ENCODE measurements around the gene DNAH10.
"Not testable (repeated sequence)": the region's sequence is repeated elsewhere in the genome, so short reads cannot be mapped to it uniquely, and the experiment has no call there.

Gene DNAH10

DNA sequence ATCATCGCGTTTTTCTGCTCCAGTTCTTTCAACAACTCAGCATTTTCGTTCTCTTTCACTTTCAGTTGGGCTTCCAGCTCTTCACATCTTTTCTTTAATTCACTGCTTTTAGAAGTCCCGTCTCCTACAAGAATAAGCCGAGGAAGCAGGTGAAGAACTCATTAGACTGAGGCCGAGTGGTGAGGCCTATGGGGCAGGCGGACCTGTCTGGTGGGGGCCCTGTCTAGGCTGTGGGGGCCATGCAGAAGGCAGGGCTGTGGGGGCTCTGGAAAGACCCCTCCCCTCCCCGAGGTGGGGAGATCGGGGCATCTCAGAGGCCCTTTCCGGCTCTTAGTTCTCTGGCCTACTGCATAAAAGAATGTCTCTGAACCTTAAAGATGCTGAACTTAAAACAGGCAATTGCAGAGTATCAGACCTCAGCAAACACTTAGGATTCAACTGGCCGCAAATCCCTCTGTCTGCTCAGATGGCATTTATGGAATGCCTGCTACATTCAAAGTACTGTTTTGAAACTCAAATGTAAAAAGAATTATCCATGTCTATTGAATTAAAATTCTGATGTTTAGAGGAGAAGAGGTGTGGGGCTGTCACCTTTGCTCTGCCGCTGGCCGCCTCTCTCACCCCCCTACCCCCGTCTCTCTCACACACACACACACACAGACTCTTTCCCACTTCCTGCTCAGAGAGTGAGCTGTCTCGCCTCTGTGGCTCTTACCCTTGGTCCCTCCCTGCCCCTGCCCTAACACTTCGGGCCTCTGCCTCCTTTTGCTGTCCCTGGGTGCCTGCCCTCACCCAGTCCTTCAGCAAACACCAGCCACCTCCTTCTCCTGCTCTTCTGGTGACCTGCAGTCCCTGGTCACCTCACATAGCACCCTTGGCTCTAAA lies 175.8 kb downstream of the DNAH10 start:
- no peak for DNase-seq

DNA sequence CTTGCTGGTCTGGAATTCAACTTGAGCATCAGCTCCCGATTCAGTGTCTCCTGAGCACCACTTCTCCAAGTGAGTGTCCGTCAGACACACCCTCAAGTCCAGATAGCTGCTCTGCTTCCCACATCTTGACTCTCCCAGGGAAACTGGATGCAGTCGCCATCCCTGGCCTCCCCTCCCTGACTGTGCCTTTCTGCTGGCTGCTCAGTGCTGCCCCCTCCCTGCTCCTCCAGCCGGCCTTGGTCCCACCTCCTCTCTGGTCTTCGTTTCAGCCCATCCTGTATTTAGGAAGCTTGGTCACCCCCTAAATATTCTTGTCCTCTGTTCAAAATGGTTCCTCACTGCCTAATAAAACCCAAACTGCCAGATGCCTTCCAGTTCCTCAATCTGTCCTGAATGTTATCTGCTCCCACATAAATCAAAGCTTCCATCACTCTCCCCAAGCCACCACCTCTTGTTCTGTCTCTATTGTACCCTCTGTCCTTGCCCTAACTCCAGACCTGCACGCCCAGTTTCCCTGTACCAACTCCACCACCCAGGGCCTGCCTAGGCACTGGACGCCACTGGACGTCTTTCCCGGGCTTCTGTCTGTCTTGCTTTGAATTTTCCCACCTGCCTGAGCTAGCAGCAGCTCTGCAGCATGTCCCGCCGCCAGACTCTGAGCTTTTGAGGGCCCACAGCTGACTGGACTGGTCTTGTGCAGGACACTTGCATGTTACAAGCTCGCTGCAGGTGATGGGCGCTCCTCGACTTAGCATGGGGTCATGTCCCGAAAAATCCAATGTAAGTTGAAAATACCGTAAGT lies 176.8 kb downstream of the DNAH10 start:
- DNase-seq = no peak

DNA sequence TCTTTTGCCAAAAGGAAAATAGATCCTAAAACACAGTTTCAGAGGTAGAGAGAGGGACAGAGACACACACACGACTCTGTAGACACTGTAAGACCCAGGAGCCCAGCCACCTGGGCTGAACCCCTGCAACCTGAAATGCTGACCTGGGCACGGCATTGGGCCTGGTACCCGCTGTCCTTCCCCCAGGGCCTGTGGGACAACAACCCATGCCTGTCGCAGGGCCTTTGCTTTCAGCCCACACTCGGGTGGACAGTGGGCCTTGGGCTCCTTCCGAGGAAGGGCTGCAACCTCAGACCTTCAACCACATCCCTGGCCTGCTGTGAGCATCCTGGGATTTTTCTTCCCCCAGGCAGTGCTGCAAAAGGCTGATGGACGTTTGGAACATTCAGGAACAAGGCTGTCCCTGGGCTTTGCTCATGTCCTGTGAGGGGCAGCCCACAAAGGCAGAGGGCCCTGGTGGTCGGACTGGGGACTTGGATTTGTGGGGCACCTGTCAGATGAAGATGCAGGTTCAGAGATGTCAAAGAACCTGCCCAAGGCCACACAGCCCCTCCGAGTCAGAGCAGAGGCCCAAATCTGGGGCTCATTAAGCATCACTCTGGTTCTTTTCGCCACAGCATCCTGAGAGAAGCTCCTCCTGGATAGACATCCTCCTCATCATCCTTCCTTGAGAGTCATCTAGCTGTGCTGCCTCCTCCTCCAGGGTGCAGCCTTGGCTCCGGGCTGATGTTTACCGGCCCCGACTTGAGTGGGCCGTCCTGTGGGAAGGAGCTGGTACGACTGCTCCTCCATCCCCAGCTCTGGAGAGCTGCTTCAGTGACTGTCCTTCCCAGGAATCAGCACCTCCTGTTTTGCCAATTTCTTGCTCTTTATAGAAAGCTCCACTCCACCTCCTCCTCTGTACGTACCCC lies 177.9 kb downstream of the DNAH10 start:
- DNase-seq = no peak

DNA sequence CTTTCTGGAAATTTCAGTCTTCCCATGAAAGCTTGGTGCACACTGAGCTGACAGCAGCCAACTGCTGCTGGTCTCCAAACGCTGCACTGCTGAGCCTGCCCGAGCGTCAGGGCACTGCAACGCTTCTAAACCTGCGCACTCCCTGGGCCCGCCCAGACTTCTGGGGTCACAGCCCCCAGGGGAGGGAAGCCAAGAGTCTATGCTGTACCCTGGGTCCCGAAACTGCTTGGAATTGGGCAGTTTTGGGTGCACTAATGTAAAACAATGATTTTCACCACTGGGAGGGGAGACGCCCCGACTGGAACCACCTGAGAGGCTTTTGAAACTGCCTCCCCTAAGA lies 178.5 kb downstream of the DNAH10 start:
- no peak for DNase-seq

DNA sequence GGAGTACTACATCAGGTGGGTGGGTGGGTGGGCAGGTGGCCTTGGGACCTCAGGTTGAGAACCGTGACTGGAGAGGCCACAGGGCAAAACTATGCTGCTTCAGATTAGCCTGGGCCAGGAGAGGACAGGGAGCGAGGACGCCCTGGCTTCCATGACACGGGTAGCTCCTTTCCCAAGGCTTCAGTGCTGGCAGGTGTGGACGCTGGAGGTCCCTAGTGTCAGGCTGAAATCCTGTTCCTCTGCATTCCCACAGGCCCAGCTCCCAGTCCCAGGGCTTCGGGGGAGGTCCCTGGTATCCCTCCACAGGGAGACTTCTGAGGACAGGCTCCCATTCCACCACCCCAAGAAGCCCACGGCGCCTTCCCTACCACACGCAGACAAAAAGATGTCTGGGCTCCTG lies 178.9 kb downstream of the DNAH10 start:
- no peak for DNase-seq

DNA sequence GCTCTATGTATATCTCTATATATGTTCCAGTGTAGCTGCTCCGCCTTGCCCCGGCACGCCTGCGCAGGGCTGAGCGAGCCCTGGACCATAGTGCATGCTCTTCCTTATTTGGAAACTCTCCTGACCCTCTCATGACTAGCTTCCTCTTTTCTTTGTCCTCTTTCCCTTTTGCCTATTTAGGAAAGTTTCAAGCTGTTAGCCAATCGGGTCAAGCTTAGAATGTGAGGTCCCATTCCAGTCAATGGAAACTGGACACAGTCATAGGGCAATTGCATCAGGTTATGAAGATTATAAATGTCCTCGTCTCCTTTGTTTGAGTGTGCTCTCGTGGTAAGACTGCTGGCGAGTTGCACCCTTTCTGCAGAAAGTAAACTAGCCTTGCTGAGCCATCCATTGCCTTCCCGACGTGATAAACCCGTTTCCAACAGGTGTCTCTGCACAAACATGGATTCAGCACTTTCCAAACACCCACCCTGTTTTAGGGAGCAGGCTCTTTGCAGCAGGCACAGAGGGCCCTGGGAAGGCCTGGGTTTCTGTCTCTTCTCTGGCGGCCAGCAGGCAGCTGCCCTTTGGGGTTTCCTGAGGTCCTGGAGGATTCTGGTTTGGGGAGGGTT lies 179.6 kb downstream of the DNAH10 start:
- no peak for DNase-seq

DNA sequence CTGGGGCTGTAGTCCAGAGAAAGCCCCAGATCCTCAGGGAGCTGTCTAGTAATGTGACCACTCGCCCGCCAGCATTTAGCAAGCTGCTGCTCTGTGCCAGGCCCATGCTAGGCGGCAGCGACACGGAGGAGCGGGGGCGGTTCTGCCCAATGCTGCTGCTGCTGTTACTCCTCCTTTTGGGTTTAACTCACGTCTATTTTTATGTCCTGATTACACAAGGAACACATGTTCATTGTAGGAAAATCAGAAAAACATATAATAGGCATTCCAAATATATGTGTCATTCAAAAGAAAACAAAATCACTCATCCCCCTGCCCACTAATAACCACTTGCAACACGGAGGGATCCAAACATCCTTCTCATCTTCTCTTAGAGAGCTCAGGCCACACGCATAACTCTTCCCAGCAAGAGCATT lies 180.1 kb downstream of the DNAH10 start:
- DNase-seq = no peak

DNA sequence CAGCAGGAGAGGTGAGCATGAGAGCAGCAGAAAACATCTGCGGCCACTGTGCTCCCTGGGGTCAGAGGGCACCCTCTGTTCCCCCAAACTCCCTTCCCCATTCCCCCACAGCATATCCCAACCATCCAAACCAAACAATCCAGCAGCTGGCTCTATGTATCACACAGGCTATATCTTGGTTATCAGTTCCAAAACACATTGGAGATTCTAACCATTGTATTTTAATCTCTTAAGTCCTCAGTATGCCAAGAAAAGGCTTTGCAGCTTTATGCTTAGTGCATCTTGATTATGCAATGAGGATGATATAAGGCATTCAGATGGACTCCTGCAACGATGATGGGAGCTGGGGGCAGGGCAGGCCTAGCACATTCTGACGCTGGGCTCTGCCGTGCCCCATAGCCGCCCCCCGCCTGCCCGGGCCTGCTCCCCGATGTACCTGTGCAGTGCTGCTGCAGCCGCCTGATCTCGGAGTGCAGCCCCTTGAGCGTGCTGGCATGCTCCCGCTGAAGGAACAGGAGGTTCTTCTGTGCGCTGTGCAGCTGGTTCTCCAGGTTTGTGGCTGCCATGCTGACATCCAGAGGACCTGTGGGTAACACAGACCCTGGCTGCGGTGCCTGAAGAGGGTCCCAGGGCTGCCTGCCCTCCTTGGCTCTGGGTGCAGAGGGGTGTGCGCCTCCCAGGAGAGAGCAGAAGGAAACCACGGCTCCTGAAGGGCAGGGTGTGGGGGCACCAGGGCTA lies 181.0 kb downstream of the DNAH10 start:
- DNase-seq = no peak

DNA sequence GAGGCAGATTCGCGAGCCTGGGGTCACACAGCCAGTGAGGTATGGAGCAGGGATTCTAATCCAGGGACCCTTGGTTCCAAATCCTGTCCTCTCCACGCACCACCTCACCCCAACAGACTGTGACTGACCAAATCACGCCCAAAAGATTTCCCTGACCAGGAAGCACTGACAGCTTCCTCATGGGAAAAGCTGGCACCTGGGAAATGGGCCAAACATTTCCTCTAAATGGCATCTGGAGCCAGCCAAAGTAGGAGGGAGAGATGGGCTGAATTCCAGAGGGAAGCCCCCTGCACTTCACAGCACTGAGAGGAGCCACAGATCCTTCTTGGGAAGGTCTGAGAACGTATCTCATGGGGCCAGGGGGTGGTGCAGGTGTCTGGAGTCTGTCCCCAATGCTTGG lies 181.7 kb downstream of the DNAH10 start:
- no peak for DNase-seq

DNA sequence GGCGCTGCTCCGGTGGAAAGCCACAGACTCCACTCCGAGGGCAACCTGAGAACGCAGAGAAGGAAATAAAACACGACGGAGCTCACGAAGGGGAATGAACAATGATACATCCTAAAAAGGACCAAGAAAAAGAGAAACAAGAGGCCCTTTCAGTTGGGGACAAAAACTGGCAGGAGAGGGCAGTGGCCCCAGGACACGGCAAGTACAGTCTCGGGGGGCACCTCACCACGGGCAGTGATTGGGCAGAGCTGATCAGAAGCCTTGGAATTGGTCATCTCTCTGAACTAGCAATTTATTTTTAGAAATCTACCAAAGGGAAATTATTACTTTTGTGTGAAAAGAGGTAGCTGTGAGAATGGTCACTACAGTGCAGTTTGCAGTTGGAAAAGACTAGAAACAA lies 182.6 kb downstream of the DNAH10 start:
- no peak for DNase-seq

DNA sequence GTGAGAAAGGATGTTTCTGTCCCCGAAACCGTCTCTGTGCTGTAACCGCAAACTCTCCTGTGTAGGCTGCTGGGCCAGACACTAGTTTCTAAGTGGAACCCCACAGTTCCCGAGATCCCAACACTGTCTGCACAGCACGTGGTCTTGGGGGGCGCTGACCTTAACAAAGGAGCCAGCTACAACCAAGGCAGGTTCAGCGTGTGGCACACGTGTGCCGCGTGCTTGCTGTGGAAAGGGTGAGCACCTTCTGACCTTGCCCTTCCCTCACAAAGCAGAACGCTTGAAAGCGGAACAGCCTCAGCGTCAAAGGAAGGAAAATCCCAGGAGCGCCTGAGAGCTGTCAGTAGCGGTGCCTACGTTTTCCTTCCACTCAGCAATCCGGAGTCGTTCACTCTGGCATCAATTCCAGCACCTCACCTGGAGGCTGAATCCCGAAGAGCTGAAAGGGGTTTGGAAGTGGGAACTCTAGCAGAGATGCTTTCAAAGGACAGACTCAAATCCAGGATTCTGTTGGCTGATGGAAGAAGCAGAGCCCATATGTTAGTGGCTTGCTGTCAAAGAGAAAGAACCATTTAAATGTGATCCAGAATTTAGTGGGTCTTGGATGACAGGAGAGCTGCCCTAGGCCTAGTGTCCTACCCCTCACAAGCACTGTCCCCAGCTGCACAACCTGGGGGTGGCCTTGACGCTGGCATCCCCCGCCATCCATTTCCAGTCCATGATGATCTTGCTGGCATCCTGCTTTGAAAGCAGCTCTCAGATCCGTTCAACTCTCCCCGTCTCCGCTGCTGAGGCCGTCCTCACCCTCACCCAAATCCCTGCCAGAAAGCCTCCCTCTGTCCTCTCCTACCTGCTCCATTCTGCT lies 183.4 kb downstream of the DNAH10 start:
- DNase-seq = no peak

DNA sequence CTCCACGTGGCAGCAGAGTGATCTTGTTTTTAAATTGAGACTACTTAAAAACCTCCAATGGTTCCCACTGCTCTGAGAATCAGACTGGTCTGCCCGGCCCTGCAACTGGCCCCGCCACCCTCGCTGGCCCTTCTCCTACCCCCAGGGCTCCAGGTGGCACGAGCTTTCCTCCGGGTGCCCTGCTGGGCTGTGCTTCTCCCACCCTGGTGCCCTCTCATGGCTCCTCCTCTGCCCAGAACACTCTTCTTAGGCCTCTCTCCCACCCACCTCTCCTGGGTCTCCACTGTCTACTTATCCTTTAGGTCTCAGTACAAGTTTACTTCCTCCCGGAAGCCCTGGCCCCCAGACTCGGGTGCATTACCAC lies 184.0 kb downstream of the DNAH10 start:
- no peak for DNase-seq

DNA sequence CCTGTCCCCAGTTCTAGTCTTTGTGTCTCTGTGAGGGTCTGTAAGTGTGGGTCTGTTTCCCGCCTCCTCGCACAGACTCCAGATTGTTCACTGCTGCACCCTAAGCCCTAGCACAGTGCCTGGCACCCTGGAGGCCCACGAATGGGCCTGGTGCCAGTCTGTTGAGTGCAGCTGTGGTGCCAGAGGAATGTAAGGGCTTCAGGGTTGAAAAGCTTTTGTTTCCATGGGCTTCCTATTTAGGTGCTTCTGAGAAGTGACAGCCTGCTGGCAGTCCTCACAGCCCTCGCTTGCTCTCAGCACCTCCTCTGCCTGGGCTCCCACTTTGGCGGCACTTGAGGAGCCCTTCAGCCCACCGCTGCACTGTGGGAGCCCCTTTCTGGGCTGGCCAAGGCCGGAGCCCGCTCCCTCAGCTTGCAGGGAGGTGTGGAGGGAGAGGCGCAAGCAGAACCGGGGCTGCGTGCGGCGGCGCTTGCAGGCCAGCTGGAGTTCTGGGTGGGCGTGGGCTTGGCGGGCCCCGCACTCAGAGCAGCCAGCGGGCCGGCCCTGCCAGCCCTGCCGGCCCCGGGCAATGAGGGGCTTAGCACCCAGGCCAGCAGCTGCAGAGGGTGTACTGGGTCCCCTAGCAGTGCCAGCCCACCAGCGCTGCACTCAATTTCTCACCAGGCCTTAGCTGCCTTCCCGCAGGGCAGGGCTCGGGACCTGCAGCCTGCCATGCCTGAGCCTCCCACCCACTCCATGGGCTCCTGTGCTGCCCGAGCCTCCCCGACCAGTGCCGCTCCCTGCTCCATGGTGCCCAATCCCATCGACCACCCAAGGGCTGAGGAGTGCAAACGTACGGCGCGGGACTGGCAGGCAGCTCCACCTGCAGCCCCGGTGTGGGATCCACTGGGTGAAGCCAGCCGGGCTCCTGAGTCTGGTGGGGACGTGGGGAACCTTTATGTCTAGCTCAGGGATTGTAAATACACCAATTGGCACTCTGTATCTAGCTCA lies 184.7 kb downstream of the DNAH10 start:
- DNase-seq = not testable (repeated sequence)

DNA sequence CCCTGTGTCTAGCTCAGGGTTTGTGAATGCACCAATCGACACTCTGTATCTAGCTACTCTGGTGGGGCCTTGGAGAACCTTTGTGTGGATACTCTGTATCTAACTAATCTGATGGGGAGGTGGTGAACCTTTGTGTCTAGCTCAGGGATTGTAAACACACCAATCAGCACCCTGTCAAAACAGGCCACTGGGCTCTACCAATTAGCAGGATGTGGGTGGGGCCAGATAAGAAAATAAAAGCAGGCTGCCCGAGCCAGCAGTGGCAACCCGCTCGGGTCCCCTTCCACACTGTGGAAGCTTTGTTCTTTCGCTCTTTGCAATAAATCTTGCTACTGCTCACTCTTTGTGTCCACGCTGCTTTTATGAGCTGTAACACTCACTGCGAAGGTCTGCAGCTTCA lies 185.4 kb downstream of the DNAH10 start:
- not testable (repeated sequence) for DNase-seq

DNA sequence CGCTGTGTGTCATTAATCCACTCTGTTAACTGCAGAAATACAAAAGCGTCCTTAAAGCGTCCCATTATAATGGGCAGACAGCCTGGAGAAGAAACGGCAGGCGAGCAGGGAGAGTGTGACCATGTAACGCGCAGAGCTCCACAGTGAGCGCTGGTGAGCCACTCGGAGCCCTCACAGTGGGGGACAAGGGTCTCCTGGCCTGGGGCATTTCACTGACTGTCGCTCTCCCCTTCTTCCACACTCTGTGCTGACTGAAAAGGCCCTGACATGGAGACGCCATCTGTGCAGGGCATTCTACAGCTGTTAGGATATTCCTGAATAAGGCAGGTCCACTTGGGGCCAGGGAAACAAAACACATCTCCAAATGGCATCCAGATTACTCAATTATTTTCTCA lies 186.3 kb downstream of the DNAH10 start:
- DNase-seq = no peak

DNA sequence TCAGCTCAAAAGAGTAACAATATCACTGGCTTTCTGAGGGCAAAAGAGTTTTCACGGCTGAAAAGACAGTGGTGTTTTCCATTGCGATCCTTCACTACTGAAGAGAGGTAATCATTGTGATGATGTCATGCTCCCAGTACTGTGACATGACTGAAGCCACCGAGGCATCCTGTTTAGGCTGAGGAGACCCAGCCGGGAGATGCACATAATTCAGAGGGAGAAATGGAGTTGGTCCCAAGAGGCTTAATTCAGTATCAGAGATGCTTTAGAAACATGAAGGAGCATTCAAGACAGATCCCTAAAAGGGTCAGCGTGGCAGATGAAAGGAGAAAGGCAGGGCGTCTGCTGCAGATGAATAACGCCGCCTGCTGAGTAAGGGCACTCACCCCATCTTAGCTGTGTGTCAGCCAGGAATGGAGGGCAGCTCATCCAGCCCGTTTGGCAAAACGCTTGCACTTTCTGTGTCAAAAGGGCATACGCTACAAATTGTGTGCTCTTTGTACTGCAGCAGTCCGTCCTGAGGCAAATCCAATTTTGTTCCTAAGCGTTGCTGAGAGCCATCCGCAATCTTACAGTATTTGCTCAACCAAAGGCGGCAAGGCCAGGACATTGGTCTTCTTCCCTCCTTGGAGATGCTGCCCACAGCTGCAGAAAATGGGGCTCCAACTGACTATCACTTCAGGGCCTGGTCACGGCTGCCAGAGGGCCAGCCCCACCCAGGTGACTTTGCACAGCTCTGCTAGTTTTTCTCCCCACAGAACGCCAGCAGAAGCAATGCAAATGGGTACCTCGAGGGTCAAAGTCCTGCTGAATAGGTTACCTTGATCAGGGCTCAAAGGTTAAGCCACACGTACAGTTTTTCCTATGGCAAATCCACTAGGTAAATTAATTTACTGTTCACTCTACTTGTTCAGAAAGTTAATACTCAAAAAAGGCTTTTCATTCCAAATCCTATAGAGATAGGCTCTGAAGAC lies 187.0 kb downstream of the DNAH10 start:
- no peak for DNase-seq

DNA sequence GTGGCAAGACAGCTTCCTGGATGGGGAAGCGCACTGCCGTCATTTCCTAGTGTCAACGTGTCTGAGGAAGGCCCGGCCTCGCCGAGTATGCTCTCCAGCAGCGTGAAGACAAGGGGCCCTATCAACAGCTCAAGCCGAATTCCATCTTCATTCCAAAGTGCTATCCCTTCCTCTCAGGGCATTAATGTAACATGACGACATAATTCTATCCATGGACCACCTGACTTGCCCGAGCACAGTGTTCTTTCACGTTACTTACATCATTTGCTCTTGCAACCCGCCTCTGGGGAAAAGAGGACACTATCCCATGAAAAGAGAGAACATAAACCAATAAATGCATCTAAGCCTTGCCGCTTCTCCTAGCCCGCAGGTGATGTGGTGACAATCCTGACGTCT lies 187.7 kb downstream of the DNAH10 start:
- no peak for DNase-seq

Data from NCI-H1048 (cell line).